DOHH2 (cell line): ENCODE results near the gene CWC22.

Source experiments
- H3F3A ChIP-seq: fragments of 200-600 bp; sonication (generic), shearing (Covaris generic); 2 replicates; pipeline ENCODE4 v1.6.0; 2016; ENCODE audit warnings: antibody characterized with exemption, mild to moderate bottlenecking; ENCODE audit not compliant: control insufficient read depth, insufficient read depth
- H3K27ac ChIP-seq: fragments of 200-600 bp; sonication (generic); 2 replicates; pipeline ENCODE4 v1.5.1; 2014; ENCODE audit warnings: low read depth, mild to moderate bottlenecking, low read length, moderate library complexity
- H3K27me3 ChIP-seq: fragments of 200-600 bp; sonication (generic); 2 replicates; pipeline ENCODE4 v1.6.1; 2014; ENCODE audit warnings: mild to moderate bottlenecking, low read length, mixed read lengths; ENCODE audit not compliant: control insufficient read depth
- H3K36me3 ChIP-seq: fragments of 200-600 bp; sonication (generic); 2 replicates; pipeline ENCODE4 v1.6.1; 2014; ENCODE audit warnings: mild to moderate bottlenecking, low read length, moderate library complexity, mixed read lengths; ENCODE audit not compliant: control insufficient read depth
- H3K4me1 ChIP-seq: fragments of 200-600 bp; sonication (generic); 2 replicates; pipeline ENCODE4 v1.6.1; 2014; ENCODE audit warnings: mild to moderate bottlenecking, low read length, mixed read lengths; ENCODE audit not compliant: control insufficient read depth
- H3K4me2 ChIP-seq: fragments of 200-600 bp; sonication (generic); 2 replicates; pipeline ENCODE4 v1.6.0; 2014; ENCODE audit warnings: mild to moderate bottlenecking, low read length, moderate library complexity
- H3K4me3 ChIP-seq: fragments of 200-600 bp; sonication (generic); 2 replicates; pipeline ENCODE4 v1.5.1; 2014; ENCODE audit warnings: mild to moderate bottlenecking, low read length, mixed read lengths
- H3K79me2 ChIP-seq: fragments of 200-600 bp; sonication (generic); 2 replicates; pipeline ENCODE4 v1.6.1; 2014; ENCODE audit warnings: mild to moderate bottlenecking, low read length, mixed read lengths; ENCODE audit not compliant: control insufficient read depth
- H3K9me2 ChIP-seq: fragments of 200-600 bp; sonication (generic); replicated peaks from 2 replicates; pipeline ENCODE4 v1.6.1; 2014; ENCODE audit warnings: mild to moderate bottlenecking, low read length, mixed read lengths; ENCODE audit not compliant: control insufficient read depth
- H3K9me3 ChIP-seq: fragments of 200-600 bp; sonication (generic); 2 replicates; pipeline ENCODE4 v1.6.1; 2014; ENCODE audit warnings: antibody characterized with exemption, low read length, mixed read lengths; ENCODE audit not compliant: control insufficient read depth, insufficient read depth
- H4K20me1 ChIP-seq: fragments of 200-600 bp; sonication (generic); 2 replicates; pipeline ENCODE4 v1.6.0; 2014; ENCODE audit warnings: low read depth, mild to moderate bottlenecking, antibody characterized with exemption, low read length, moderate library complexity; ENCODE audit not compliant: control insufficient read depth, insufficient read depth
- EZH2phosphoT487 ChIP-seq: fragments of 200-600 bp; sonication (generic); IDR thresholded peaks from 2 replicates; pipeline ENCODE4 v1.6.1; 2017; ENCODE audit warnings: borderline replicate concordance, mild to moderate bottlenecking, antibody characterized with exemption, low read length, moderate library complexity, mixed read lengths
- TF ChIP-seq, protein P1 (sequence below): fragments of 200-600 bp; sonication (generic); IDR thresholded peaks from one replicate; pipeline ENCODE4 v1.5.1; 2014; ENCODE audit warnings: antibody characterized with exemption, mild to moderate bottlenecking, low read depth, low read length; ENCODE audit not compliant: poor library complexity, severe bottlenecking

Gene CWC22

DNA sequence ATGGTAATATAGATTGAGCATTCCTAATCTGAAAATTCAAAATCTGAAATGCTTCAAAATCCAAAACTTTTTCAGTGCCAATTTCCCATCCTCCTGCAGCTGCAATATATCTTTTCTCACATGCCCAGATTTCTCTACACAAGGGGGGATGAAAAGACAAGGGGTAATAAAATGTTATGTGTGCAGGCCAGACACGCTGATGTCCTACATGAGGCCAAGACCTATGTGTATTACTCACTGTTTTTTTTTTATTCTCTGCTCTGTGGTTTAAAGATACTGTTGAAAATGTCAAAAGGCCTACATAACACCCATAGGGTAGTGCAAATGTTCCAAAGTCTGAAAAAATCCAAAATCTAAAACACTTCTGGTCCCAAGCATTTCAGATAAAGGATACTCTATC is 41.2 kb upstream of the CWC22 start:
- H3K9me2 ChIP-seq = no peaks in the 10 kb centered on the region

DNA sequence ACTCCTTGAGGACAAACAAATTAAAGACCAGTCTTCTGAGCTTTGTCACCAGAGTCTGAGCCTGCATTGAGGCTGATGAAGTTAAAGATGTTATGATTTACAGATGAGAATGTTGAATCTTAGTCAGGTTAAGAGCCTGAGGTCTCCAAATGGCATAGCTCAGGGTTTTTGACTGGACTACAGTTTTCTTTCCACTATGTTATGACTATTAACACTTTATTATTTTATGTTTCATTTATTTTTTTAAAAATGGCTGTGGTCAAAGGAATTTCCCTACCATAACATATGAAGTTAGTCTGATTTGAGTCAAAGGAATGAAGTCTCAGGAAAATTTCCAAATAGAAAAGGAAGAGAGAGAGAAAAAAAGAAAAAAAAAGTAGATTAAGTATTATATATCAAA is 39.7 kb upstream of the CWC22 start:
- no peaks in the 10 kb centered on the region for H3K9me2 ChIP-seq
- H4K20me1 ChIP-seq = no peaks in the 10 kb centered on the region
- H3K9me3 ChIP-seq = no peaks in the 10 kb centered on the region
- no peak overlapping the region for H3K4me2 ChIP-seq
- H3K27ac ChIP-seq = no peak overlapping the region
- no peak overlapping the region for H3K4me3 ChIP-seq
- no peaks in the 10 kb centered on the region for H3F3A ChIP-seq
- H3K36me3 ChIP-seq = no peaks in the 10 kb centered on the region
- no peaks in the 10 kb centered on the region for H3K79me2 ChIP-seq
- no peaks in the 10 kb centered on the region; the same call in 1 of the 2 replicates for H3K27me3 ChIP-seq
- H3K4me1 ChIP-seq = 0 out of 2 replicates have a peak, but pooled peaks cover 3% of the 10 kb centered on the region
- TF ChIP-seq, protein P1, sequence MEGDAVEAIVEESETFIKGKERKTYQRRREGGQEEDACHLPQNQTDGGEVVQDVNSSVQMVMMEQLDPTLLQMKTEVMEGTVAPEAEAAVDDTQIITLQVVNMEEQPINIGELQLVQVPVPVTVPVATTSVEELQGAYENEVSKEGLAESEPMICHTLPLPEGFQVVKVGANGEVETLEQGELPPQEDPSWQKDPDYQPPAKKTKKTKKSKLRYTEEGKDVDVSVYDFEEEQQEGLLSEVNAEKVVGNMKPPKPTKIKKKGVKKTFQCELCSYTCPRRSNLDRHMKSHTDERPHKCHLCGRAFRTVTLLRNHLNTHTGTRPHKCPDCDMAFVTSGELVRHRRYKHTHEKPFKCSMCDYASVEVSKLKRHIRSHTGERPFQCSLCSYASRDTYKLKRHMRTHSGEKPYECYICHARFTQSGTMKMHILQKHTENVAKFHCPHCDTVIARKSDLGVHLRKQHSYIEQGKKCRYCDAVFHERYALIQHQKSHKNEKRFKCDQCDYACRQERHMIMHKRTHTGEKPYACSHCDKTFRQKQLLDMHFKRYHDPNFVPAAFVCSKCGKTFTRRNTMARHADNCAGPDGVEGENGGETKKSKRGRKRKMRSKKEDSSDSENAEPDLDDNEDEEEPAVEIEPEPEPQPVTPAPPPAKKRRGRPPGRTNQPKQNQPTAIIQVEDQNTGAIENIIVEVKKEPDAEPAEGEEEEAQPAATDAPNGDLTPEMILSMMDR = no peak
- TF ChIP-seq EZH2phosphoT487 = no peak

More for the DNA sequence above, 41.2 kb upstream of the CWC22 start:
- Histone ChIP-seq H3K4me1 (0 out of 2 replicates have a peak, but pooled peaks cover 3% of the 10 kb centered on the region), H3K27me3 (no peaks in the 10 kb centered on the region), H3K9me3 (no peaks in the 10 kb centered on the region), H3K27ac (no peak overlapping the region), H3K36me3 (no peaks in the 10 kb centered on the region), H3K4me3 (no peak overlapping the region), H3K4me2 (no peak overlapping the region), H3F3A (no peaks in the 10 kb centered on the region), H3K79me2 (no peaks in the 10 kb centered on the region), H4K20me1 (no peaks in the 10 kb centered on the region)
- TF ChIP-seq, protein P1 = no peak
- TF ChIP-seq EZH2phosphoT487 = no peak

DNA sequence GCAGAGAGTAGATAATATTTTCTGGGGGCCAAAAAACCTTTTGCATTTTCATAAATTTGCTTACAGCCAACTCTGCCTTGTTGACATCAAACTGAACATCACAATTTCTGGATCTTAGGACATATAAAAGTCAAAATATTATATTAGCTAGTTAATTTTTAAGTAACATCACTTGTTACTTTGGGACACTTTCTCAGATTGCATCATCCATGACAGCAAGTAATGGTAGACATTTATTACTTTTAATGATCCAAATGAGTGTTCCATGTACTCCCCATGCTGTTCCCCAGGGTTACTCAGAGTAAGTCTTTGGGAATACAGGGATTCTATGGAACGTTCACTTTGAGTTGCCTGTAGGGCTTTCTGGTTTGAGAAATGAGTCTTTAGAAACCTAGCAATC is 39.1 kb upstream of the CWC22 start:
- no peak overlapping the region for H3K27ac ChIP-seq
- H3F3A ChIP-seq = no peaks in the 10 kb centered on the region
- no peaks in the 10 kb centered on the region; the same call in 1 of the 2 replicates for H3K27me3 ChIP-seq
- TF ChIP-seq, protein P1 = no peak
- no peak for TF ChIP-seq EZH2phosphoT487
- no peaks in the 10 kb centered on the region for H3K9me3 ChIP-seq
- no peaks in the 10 kb centered on the region for H4K20me1 ChIP-seq
- H3K4me3 ChIP-seq = no peak overlapping the region
- H3K36me3 ChIP-seq = no peaks in the 10 kb centered on the region
- H3K4me2 ChIP-seq = no peak overlapping the region
- H3K79me2 ChIP-seq = no peaks in the 10 kb centered on the region
- no peaks in the 10 kb centered on the region for H3K9me2 ChIP-seq
- 0 out of 2 replicates have a peak, but pooled peaks cover 3% of the 10 kb centered on the region for H3K4me1 ChIP-seq
